H1 (cell line): ENCODE measurements around the gene ARHGEF16. TPM values are rescaled to one million over a fixed set of nuclear protein-coding genes. Genes with fewer than 3 reads are reported as not detected.

Experiments used
- CTCF ChIA-PET: fragments of 300-600 bp; sonication (Branson Sonifier 250); formaldehyde crosslinking; loops from one replicate; lab custom pipeline; 2021; ENCODE audit not compliant: partially characterized antibody; lab: Charles Lee
- POLR2A ChIA-PET: fragments of 300-600 bp; sonication (Branson Sonifier 250); formaldehyde crosslinking; loops from one replicate; lab custom pipeline; 2021; ENCODE audit warnings: inconsistent platforms; ENCODE audit not compliant: partially characterized antibody; lab: Charles Lee
- DNase-seq, 2 experiments: peaks; one replicate each; pipeline versions ENCODE4 v3.0.0 to v3.0.0-alpha.2; 2010 to 2022; ENCODE audit warnings: low spot score in 2 of 2, low read depth in 1 of 2, mixed read lengths in 1 of 2
- FAIRE-seq: peaks from 2 replicates; lab custom pipeline; 2011; peaks lifted over from hg19 to GRCh38; lab: Jason Lieb, UNC
- H2AFZ ChIP-seq: 2 replicates; pipeline ENCODE4 v1.8.1; 2012; ENCODE audit warnings: low read length, inconsistent platforms
- H2AK5ac ChIP-seq: 2 replicates; pipeline ENCODE4 v1.6.1; 2013; ENCODE audit warnings: low read depth, low read length
- H2BK120ac ChIP-seq: replicated peaks from 2 replicates; pipeline ENCODE3; 2013; ENCODE audit warnings: low read depth, low read length, inconsistent platforms
- H2BK12ac ChIP-seq: 2 replicates; pipeline ENCODE4 v1.6.1; 2013; ENCODE audit warnings: low read depth, low read length
- H2BK15ac ChIP-seq: 2 replicates; pipeline ENCODE4 v1.6.1; 2013; ENCODE audit warnings: low read length
- H2BK20ac ChIP-seq: 2 replicates; pipeline ENCODE4 v1.6.1; 2013; ENCODE audit warnings: low read length
- H2BK5ac ChIP-seq: 2 replicates; pipeline ENCODE4 v1.6.1; 2013; ENCODE audit warnings: low read depth, low read length
- H3K14ac ChIP-seq: 2 replicates; pipeline ENCODE4 v1.6.1; 2013; ENCODE audit warnings: inconsistent platforms; ENCODE audit not compliant: insufficient read length
- H3K18ac ChIP-seq: 2 replicates; pipeline ENCODE4 v1.6.1; 2013; ENCODE audit warnings: low read length; ENCODE audit errors: extremely low read depth
- H3K23ac ChIP-seq: 2 replicates; pipeline ENCODE4 v1.6.1; 2013; ENCODE audit warnings: inconsistent platforms; ENCODE audit not compliant: insufficient read length
- H3K23me2 ChIP-seq: 2 replicates; pipeline ENCODE4 v1.6.1; 2013; ENCODE audit warnings: low read depth, low read length
- H3K27ac ChIP-seq: 2 replicates; pipeline ENCODE4 v1.6.1; 2011; ENCODE audit warnings: low read depth, low read length, inconsistent platforms
- H3K27me3 ChIP-seq, 4 experiments: replicated peaks in 1 of 4; 1 replicate in 1 of 4; 2 replicates in 3 of 4; pipeline versions ENCODE4 v1.6.1 to v1.8.1; 2011 to 2013; ENCODE audit warnings: low read length in 3 of 4, mild to moderate bottlenecking in 3 of 4, inconsistent platforms in 2 of 4, mixed read lengths in 2 of 4, moderate library complexity in 1 of 4; ENCODE audit not compliant: control insufficient read depth in 3 of 4, insufficient read depth in 3 of 4; ENCODE audit errors: extremely low read depth in 1 of 4
- H3K36me3 ChIP-seq, 4 experiments: 2 replicates each; pipeline versions ENCODE4 v1.6.1 to v1.8.1; 2011 to 2013; ENCODE audit warnings: mild to moderate bottlenecking in 4 of 4, low read length in 3 of 4, moderate library complexity in 2 of 4, control low read depth in 1 of 4, inconsistent platforms in 1 of 4; ENCODE audit not compliant: insufficient read depth in 4 of 4, control insufficient read depth in 2 of 4
- H3K4ac ChIP-seq: replicated peaks from 2 replicates; pipeline ENCODE3; 2013; ENCODE audit warnings: low read length, low read depth, mixed read lengths, inconsistent platforms; ENCODE audit not compliant: insufficient read length
- H3K4me1 ChIP-seq, 4 experiments: replicated peaks in 1 of 4; 1 replicate in 1 of 4; 2 replicates in 3 of 4; pipeline versions ENCODE4 v1.6.1 to v1.8.1; 2011 to 2013; ENCODE audit warnings: low read length in 3 of 4, inconsistent platforms in 2 of 4, mixed read lengths in 1 of 4; ENCODE audit not compliant: insufficient read depth in 4 of 4, control insufficient read depth in 3 of 4
- H3K4me2 ChIP-seq, 2 experiments: 2 replicates each; pipeline versions ENCODE4 v1.6.1 to v1.8.1; 2011 to 2013; ENCODE audit warnings: low read depth in 2 of 2, low read length in 2 of 2, control low read depth in 1 of 2, inconsistent platforms in 1 of 2, mild to moderate bottlenecking in 1 of 2; ENCODE audit not compliant: insufficient read depth in 1 of 2
- H3K4me3 ChIP-seq, 4 experiments: fragments of 200-600, 300-600 bp in 1 of 4; sonication (generic), shearing (Covaris generic), sonication (Bioruptor Twin) in 1 of 4; 2 replicates each; pipeline versions ENCODE4 v1.5.1 to v1.8.1; 2011 to 2016; ENCODE audit warnings: low read length in 4 of 4, low read depth in 3 of 4, control low read depth in 2 of 4, inconsistent platforms in 2 of 4, mild to moderate bottlenecking in 2 of 4, mixed read lengths in 1 of 4, moderate library complexity in 1 of 4; ENCODE audit not compliant: insufficient read depth in 2 of 4; ENCODE audit errors: extremely low read depth in 1 of 4
- H3K56ac ChIP-seq: replicated peaks from 2 replicates; pipeline ENCODE3; 2013; ENCODE audit warnings: low read depth, mild to moderate bottlenecking, mixed read lengths, low read length, inconsistent platforms; ENCODE audit not compliant: insufficient read length
- H3K79me1 ChIP-seq: 2 replicates; pipeline ENCODE4 v1.6.1; 2013; ENCODE audit warnings: low read depth, low read length, control low read depth
- H3K79me2 ChIP-seq, 2 experiments: 2 replicates each; pipeline versions ENCODE4 v1.6.1 to v1.8.1; 2012 to 2013; ENCODE audit warnings: low read length in 2 of 2, mild to moderate bottlenecking in 2 of 2, inconsistent platforms in 1 of 2; ENCODE audit not compliant: insufficient read depth in 2 of 2, control insufficient read depth in 1 of 2
- H3K9ac ChIP-seq, 4 experiments: replicated peaks in 1 of 4; 1 replicate in 1 of 4; 2 replicates in 3 of 4; pipeline versions ENCODE4 v1.6.1 to v1.8.1; 2011 to 2013; ENCODE audit warnings: low read depth in 3 of 4, low read length in 3 of 4, control low read depth in 2 of 4, mild to moderate bottlenecking in 2 of 4, moderate library complexity in 2 of 4, inconsistent platforms in 1 of 4; ENCODE audit errors: extremely low read depth in 1 of 4
- H3K9me3 ChIP-seq, 2 experiments: 2 replicates each; pipeline versions ENCODE4 v1.6.1 to v1.8.1; 2012 to 2013; ENCODE audit warnings: mild to moderate bottlenecking in 2 of 2, moderate library complexity in 2 of 2, control low read depth in 1 of 2, inconsistent platforms in 1 of 2, low read depth in 1 of 2, low read length in 1 of 2, mixed read lengths in 1 of 2; ENCODE audit not compliant: insufficient read depth in 2 of 2
- H4K20me1 ChIP-seq, 2 experiments: replicated peaks in 1 of 2; 2 replicates each; pipeline versions ENCODE3 to v1.8.1; 2011 to 2013; ENCODE audit warnings: inconsistent platforms in 2 of 2, low read length in 2 of 2, mild to moderate bottlenecking in 1 of 2; ENCODE audit not compliant: insufficient read depth in 2 of 2, control insufficient read depth in 1 of 2
- H4K5ac ChIP-seq: 2 replicates; pipeline ENCODE4 v1.6.1; 2013; ENCODE audit warnings: low read length, low read depth, mixed read lengths, inconsistent platforms; ENCODE audit not compliant: insufficient read length
- H4K8ac ChIP-seq: 2 replicates; pipeline ENCODE4 v1.8.0; 2013; ENCODE audit warnings: mild to moderate bottlenecking, moderate library complexity, low read length, inconsistent platforms; ENCODE audit not compliant: insufficient read depth; ENCODE audit errors: extremely low read depth
- H4K91ac ChIP-seq: replicated peaks from 2 replicates; pipeline ENCODE3; 2013; ENCODE audit warnings: low read length, mixed read lengths, inconsistent platforms; ENCODE audit not compliant: insufficient read length
- FOSL1 ChIP-seq: IDR thresholded peaks from 2 replicates; pipeline ENCODE4 v1.6.1; 2011; ENCODE audit warnings: mild to moderate bottlenecking, low read depth, low read length, moderate library complexity; ENCODE audit not compliant: insufficient read depth
- GTF2F1 ChIP-seq: IDR thresholded peaks from 2 replicates; pipeline ENCODE4 v1.6.1; 2012; ENCODE audit warnings: low read depth, low read length, improper control_type of control experiment, borderline replicate concordance
- RBBP5 ChIP-seq: IDR thresholded peaks from 2 replicates; pipeline ENCODE4 v1.7.1; 2012; ENCODE audit warnings: low read depth, mild to moderate bottlenecking, inconsistent platforms, low read length, moderate library complexity, borderline replicate concordance
- SP1 ChIP-seq: IDR thresholded peaks from 2 replicates; pipeline ENCODE4 v1.6.1; 2011; ENCODE audit warnings: low read depth, low read length
- SUZ12 ChIP-seq: fragments of 200-600 bp; sonication (generic); IDR thresholded peaks from 2 replicates; pipeline ENCODE4 v1.6.1; 2012; ENCODE audit warnings: mild to moderate bottlenecking, inconsistent platforms, low read length, moderate library complexity, mixed read lengths
- WGBS, 2 experiments: shearing (Covaris generic) in 1 of 2; methylation state at CpG; one replicate each; pipeline versions ENCODE4 v1.1.6 to v1.1.7; 2013 to 2015; ENCODE audit warnings: low lambda C conversion rate in 2 of 2, mixed read lengths in 2 of 2, inconsistent platforms in 1 of 2, low coverage in 1 of 2, missing lambda C conversion rate in 1 of 2; ENCODE audit not compliant: insufficient replicate concordance in 2 of 2, insufficient coverage in 1 of 2, insufficient read length in 1 of 2; ENCODE audit errors: extremely low coverage in 1 of 2, missing lambda C conversion rate in 1 of 2; 5-methylcytosine and 5-hydroxymethylcytosine counted together
- polyA plus RNA-seq, 7 experiments: library from polyadenylated mRNA; depleted of rRNA in 3 of 7; stranded (reverse) in 5 of 7; unstranded in 2 of 7; fragments of >200 nt in 5 of 7; fragments of 200-250 nt in 2 of 7; gene quantifications; 1 replicate in 5 of 7; 2 replicates in 1 of 7; 4 replicates in 1 of 7; pipeline versions ENCODE4 v1.2.1 to v1.2.3, GENCODE V29; 2011 to 2013; ENCODE audit warnings: missing spikeins in 2 of 7, mixed read lengths in 2 of 7
- total RNA-seq: library from RNA; stranded (reverse); fragmentation: NEBNext Ultra II Directional; extraction: Animal tissue kit (Norgen Biotek cat#: 25700); gene quantifications from 2 replicates; pipeline ENCODE4 v1.2.1, GENCODE V29; 2021

The ARHGEF16 gene
- total and polyA plus RNA-seq, 2 of the 8 experiments (the other 6 are each of a cell fraction or from before 2014, with no cell fraction given): 18.3 to 20.7 TPM

DNA sequence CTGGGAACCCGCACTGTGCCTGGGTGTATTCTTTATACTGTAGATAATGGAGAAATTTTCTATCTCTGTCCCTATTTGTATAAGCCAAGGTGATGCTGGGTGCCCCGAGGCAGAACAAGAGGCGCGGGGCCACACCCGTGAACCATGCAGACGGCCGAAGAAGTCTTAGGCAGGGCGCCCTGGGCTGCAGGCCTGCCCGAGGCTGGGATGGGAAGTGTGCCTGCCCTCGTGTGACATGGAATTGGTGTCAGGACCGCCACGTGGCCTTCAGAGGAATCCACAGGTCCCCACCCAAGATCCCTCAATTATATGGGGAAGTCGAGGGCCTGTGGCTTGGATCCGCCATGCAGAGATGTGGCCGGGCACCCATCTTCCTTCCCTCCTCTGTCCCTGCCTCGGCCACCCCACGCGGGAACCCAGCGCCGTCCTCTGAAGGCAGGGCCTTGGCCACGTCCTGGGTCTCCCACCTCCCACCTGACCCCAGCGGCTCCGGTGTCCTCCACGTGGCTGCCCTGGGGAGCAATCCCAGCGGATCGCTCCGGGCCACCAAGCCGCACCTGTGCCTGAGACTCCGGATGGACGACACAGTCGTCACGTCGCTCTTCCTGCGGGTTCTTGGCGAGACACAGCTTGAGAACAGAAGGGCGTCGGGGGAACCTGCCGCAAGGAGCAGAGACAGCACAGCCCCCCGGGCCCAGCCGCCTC lies 19.9 kb upstream of the ARHGEF16 start:
- ChIA-PET CTCF (interaction anchor here (0.9 kb wide), 1 partner anchor 19 kb away, joined by 3 read pairs; no protein-coding TSS in a partner anchor), POLR2A (no interaction called here)
- no peak overlapping the region for H2AFZ ChIP-seq
- no peak overlapping the region for H3K23ac ChIP-seq
- no peak overlapping the region for H2BK12ac ChIP-seq
- no peak overlapping the region for H4K8ac ChIP-seq
- H3K56ac ChIP-seq: no peak overlapping the region
- H3K9me3 ChIP-seq: no peaks in the 10 kb centered on the region
- H4K20me1 ChIP-seq: peaks cover 0 to 5% of the 10 kb centered on the region in 2 experiments
- H2AK5ac ChIP-seq: no peak overlapping the region
- no peak overlapping the region for H3K18ac ChIP-seq
- H3K4me2 ChIP-seq: no peak overlapping the region
- H2BK120ac ChIP-seq: no peak overlapping the region
- WGBS, 2 experiments: 91% methylated on average over 31 of the region's 40 CpGs; no CpG with 5 or more reads in 1 of the 2 experiments
- H4K5ac ChIP-seq: no peak overlapping the region
- H3K23me2 ChIP-seq: no peaks in the 10 kb centered on the region
- no peak overlapping the region for H3K27ac ChIP-seq
- no peaks in the 10 kb centered on the region for H3K79me1 ChIP-seq
- no peak overlapping the region for H2BK15ac ChIP-seq
- no peak overlapping the region for H4K91ac ChIP-seq
- H3K4me3 ChIP-seq: no peak overlapping the region
- no peak overlapping the region for H2BK20ac ChIP-seq
- H3K79me2 ChIP-seq: no peaks in the 10 kb centered on the region
- no peaks in the 10 kb centered on the region for H3K36me3 ChIP-seq
- H3K4ac ChIP-seq: no peak overlapping the region
- DNase-seq (no peak), FAIRE-seq (no peak)
- H3K9ac ChIP-seq: no peak overlapping the region
- H2BK5ac ChIP-seq: no peak overlapping the region
- H3K14ac ChIP-seq: no peak overlapping the region
- peaks cover 0 to 5% (median 2%) of the 10 kb centered on the region in 4 experiments; a peak in 3 of 7 replicates for H3K4me1 ChIP-seq
- H3K27me3 ChIP-seq: 0 out of 7 replicates have a peak, but pooled peaks cover 0 to 2% (median under 1%) of the 10 kb centered on the region in 4 experiments
- no peak for TF ChIP-seq GTF2F1
- no peak for TF ChIP-seq SP1
- TF ChIP-seq RBBP5: no peak
- TF ChIP-seq FOSL1: no peak
- no peak for TF ChIP-seq SUZ12
